Measurements from ENCODE around the gene ACTA2. TPM values are rescaled to one million over a fixed set of nuclear protein-coding genes. Genes with fewer than 3 reads are reported as not detected.
A peak's percentile ranks its signal among the peaks of the same experiment; 100 is the strongest.

ACTA2 gene
- total RNA-seq, 1 experiment from 2014 or later, result 2.4 TPM

GRCh38 chr10:88934900-88935672 lies 17.5 kb downstream of the ACTA2 start:
- no peaks in the 10 kb centered on the region for H3K23me2 ChIP-seq (ENCODE audit: insufficient read length, low read depth, low read length, poor library complexity, severe bottlenecking)
- no peaks in the 10 kb centered on the region for H3K79me2 ChIP-seq (ENCODE audit: insufficient read depth, low read length)
- no peak overlapping the region for H3T11ph ChIP-seq (ENCODE audit: low read length)
- WGBS (ENCODE audit: extremely low coverage, insufficient read length, low lambda C conversion rate), result no CpG with 5 or more reads among the region's 17 CpGs
- Mint-ChIP-seq H3K27me3 (ENCODE audit: low read depth) (no peaks in the 10 kb centered on the region), H3K36me3 (ENCODE audit: insufficient read depth in 1 of 3, low read depth in 3 of 3) (no peaks in the 10 kb centered on the region), H3K27ac (peak overlapping the region in 1 of 3 experiments; percentile 71; a peak in 1 of 7 replicates), H3K4me1 (peaks cover 13 to 14% of the 10 kb centered on the region in 2 experiments), H3K9me3 (no peaks in the 10 kb centered on the region), H3K4me3 (no peak overlapping the region)
- no peak overlapping the region for H3K4ac ChIP-seq (ENCODE audit: low read depth, low read length)
- H3K9ac ChIP-seq (ENCODE audit: extremely low read depth, insufficient read length, low read length), result no peak overlapping the region
- H3K23ac ChIP-seq (ENCODE audit: insufficient read length, low read depth, low read length), result no peak overlapping the region
- no peaks in the 10 kb centered on the region for H4K20me1 ChIP-seq (ENCODE audit: control insufficient read depth, insufficient read depth, insufficient read length)
- H4K5ac ChIP-seq (ENCODE audit: insufficient read length, low read depth, low read length), result no peak overlapping the region
- no peak overlapping the region for H3K4me2 ChIP-seq (ENCODE audit: insufficient read depth, insufficient read length, low read length)
- peak; percentile 79 for TF ChIP-seq CTCF (conservative IDR thresholded peaks at IDR 0.05)
- H2BK20ac ChIP-seq (ENCODE audit: low read depth, low read length, poor library complexity, severe bottlenecking), result no peak overlapping the region
- no peaks in the 10 kb centered on the region for H3K9me3 ChIP-seq (ENCODE audit: control insufficient read depth, low read depth, low read length)
- no peak overlapping the region for H2BK5ac ChIP-seq (ENCODE audit: insufficient read length, low read length)
- H4K91ac ChIP-seq (ENCODE audit: insufficient read length, low read depth, low read length), result no peak overlapping the region
- H3K18ac ChIP-seq (ENCODE audit: insufficient read length, low read depth, low read length), result no peak overlapping the region
- H2AK5ac ChIP-seq (ENCODE audit: insufficient read length, low read length), result no peak overlapping the region
- no peak overlapping the region for H2BK15ac ChIP-seq (ENCODE audit: low read depth, low read length)
- no peak overlapping the region for H2AFZ ChIP-seq (ENCODE audit: low read length)
- no peak overlapping the region for H3K56ac ChIP-seq (ENCODE audit: insufficient read length, low read depth, low read length)
- no peaks in the 10 kb centered on the region for H3K79me1 ChIP-seq (ENCODE audit: insufficient read depth, low read depth, low read length, poor library complexity, severe bottlenecking)
- peak; percentile 76 for DNase-seq
- H3K14ac ChIP-seq (ENCODE audit: insufficient read depth, low read length), result no peak overlapping the region
- no peak overlapping the region for H4K8ac ChIP-seq (replicated peaks; ENCODE audit: insufficient read length, low read depth, low read length)
- no peak overlapping the region for H2BK12ac ChIP-seq (ENCODE audit: insufficient read length, low read depth, low read length)
- H3K27ac ChIP-seq (ENCODE audit: insufficient read length, low read depth, low read length), result no peak overlapping the region
- H3K27me3 ChIP-seq (ENCODE audit: insufficient read depth, low read length), result no peaks in the 10 kb centered on the region
- no peak overlapping the region for H2BK120ac ChIP-seq (ENCODE audit: low read depth, low read length, poor library complexity, severe bottlenecking)
- H3K4me1 ChIP-seq (ENCODE audit: insufficient read depth, low read length), result no peaks in the 10 kb centered on the region
